HG03045 (cell line): ENCODE results near the gene PFN3.

ENCODE experiments used
- ATAC-seq: cut with Tn5 transposase; IDR thresholded peaks from one replicate; pipeline ENCODE4 v1.9.1; 2021; ENCODE audit warnings: mild to moderate bottlenecking, moderate library complexity; ENCODE audit not compliant: unreplicated experiment

PFN3 gene

DNA sequence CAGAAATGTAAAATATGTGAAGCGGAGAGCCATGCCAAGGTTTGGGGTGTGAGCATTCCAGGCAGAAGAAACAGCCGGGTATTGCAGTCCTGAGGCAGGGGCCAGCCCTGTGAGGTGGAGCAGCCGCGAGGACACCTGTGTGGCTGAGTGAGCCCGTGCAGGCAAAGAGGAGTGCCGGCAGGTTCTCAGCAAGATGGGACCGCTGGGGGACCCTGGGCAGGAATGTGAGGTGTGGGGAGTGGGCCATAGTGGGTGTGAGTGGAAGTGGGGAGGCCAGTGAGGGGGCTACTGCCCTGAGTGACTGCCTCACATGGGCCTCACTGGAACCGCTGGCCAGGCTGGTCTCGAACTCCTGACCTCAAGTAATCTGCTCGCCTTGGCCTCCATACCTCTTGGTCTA, 38.0 kb upstream of the PFN3 start:
- ATAC-seq: no peak

- no peak for ATAC-seq
These were observed 37.2 kb upstream of the PFN3 start for GRCh38 chr5:177437623-177438022.

GRCh38 chr5:177435847-177436536, 35.5 kb upstream of the PFN3 start:
- ATAC-seq: no peak

DNA sequence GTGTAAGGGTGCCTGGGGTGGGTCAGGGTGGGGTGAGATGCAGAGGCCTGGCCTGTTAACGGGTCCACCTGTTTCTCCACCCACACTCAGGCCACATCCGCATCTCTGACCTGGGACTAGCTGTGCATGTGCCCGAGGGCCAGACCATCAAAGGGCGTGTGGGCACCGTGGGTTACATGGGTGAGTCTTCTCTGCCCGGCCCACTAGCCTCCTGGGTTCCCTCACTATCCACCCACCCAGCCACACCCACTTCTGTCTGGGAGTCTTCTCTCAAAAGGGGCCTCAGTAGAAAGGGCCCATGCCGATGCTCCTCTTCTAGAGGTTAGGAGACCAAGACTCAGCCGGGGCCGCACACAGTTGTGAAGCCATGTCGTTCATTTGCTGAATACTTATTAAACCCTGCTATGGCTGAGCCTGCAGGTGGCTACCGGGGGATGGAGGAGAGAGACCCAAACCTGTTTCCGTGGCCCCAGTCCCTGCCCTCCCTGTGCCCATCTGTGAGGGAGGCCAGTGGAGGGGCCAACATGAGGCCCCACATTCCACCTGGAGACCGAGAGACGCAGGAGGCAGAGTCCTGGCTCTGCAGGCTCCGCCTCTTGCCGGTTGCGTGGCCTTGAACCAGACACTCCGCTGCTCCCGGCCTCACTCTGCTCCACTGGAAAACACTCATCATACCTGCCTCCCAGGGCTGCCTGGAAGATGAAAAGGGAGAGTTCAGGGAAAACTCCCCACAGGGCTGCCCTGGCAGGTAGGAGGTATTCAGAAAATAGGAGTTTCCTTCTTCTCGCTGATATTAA, 34.7 kb upstream of the PFN3 start:
- ATAC-seq: no peak

DNA sequence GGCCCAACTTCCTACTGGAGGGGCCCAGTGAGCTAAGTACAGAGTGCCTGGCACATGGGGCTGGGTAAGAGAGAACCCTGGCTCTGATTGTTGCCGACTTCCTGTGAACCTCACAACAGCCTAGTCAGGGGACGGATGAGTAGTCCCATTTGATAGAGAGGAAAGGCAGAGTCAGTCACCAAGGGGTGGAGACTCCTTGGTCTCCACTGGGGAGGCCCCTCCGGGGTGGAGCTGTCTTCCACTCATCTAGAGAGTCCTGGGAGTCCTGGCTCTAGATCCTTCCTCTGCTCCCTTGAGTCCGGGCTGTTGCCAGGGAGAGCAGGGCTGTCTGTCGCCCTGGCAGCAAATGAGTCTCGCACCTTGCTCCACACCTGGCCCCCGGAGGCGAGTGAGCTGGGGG, 34.0 kb upstream of the PFN3 start:
- ATAC-seq: no peak

- no peak for ATAC-seq
These were observed 33.3 kb upstream of the PFN3 start for GRCh38 chr5:177433658-177434217.

GRCh38 chr5:177432839-177433657, 32.6 kb upstream of the PFN3 start:
- no peak for ATAC-seq

DNA sequence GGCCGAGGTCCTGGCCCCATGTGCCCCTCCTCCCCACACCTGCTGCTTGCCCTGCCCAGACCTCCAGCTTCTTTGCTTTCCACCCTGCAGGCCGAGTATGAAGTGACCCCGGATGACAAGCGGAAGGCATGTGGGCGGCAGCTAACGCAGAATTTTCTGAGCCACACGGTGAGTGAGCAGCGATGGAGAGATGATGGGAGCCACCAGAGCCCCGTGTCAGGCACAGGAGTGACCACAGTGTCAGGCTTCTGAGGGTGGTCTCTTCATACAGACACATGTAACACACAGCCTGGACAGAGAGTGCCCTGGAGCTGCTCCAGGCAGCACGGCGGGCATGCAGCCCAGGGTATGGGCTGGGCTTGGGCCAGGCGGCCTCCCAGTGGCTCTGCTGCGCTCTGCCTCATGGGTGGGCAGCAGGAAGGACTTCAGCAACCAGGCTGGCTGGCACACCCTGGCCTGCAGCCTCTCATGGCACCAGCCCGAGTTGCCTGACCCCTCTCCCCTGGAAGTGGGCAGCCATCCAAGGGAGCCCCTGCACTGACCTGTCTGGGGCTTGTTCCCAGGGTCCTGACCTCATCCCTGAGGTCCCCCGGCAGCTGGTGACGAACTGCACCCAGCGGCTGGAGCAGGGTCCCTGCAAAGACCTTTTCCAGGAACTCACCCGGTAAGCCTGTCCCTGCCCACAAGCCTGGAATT, 31.8 kb upstream of the PFN3 start:
- no peak for ATAC-seq

DNA sequence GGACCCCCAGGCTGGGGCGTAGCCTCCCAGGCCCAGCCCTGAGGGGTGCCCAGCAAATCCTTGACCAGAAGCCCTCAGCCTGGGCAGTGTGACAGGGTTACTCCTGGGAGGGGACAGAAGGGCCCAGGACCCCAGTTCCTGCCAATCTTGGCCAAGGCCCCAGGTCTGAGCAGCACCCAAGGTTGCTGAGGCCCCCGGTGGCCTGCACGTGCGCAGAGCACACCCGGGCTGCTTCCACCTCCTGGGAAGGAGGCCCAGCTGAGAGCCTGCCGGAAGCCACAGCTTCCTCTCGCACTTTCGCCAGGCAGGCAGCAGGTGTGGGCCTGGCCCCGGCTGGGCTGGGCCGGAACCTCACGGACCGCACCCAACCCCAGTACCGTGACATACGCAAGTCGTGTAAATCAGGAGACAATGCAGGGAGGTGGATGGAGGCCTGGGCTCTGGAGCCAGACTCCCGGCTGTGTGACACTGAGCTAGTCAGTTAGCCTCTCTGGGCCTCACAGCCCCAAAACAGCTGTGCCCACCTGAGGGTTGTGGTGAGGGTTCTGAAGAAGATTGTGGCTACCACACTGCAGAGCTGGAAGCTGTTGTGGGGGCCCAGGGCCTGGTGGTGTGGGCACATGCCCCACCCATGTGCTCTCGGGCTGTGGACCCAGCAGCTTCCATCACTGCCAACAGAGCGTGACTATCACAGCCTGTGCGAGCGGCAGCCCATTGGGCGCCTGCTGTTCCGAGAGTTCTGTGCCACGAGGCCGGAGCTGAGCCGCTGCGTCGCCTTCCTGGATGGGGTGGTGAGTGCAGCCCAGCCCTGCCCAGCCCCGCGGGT, 31.1 kb upstream of the PFN3 start:
- peak; percentile 38 for ATAC-seq

- no peak for ATAC-seq
These were observed 30.5 kb upstream of the PFN3 start for GRCh38 chr5:177430972-177431316.

GRCh38 chr5:177430140-177430951, 29.9 kb upstream of the PFN3 start:
- ATAC-seq: no peak

GRCh38 chr5:177429248-177430040, 29.0 kb upstream of the PFN3 start:
- no peak for ATAC-seq

DNA sequence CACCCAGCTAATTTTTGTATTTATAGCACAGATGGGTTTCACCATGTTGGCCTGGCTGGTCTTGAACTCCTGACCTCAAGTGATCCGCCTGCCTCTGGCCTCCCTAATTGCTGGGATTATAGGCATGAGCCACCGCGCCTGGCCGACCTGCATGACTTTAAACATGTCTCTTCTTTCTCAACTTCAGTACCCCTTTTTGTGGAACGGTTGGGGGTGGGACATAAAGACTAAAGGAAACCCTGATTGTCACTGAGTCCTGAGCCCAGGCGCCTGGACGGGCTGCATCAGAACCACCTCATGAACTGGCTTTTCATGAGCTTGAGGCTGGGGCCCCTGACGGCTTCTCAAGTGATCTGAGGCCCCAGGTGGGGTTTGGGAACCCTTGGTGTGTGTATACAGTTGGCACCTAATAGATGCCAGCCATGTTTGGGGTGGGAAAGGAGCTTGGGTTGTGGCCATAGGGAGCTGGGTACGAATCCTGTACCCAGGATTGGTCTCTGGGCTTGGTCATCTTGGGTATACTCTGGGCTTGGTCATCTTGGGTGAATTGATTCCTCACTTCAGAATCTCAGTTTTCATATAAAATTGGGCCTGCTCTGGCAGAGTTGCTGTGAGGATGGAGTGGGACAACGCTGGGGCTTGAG, 28.2 kb upstream of the PFN3 start:
- no peak for ATAC-seq

DNA sequence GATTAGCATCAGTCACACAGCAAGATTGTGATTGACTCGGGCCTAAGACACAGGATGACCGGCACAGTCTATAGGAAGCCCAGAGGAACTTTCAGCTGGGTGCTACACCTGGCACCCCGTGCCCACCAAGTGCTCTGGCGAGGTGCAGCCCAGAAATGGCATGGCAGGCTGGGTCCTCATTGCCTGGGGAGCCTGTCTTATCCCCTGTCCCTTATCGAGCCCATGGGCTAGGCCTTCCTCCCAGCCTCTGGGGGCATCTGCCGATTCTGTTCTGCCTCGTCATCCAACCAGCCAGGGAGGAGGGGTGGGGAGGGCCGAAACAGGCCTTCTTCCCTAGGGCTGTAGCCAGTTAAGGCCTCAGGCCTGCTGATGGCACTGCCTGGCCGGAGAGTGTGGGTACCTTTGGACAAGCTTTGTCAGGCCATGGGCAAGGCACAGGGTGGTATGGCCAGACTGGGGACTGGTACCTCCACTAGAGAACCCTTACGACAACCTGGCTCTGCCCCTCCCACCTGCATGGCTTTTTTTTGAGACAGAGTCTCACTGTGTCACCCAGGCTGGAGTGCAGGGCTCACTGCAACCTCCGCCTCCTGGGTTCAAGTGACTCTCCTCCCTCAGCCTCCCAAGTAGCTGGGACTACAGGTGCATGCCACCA, 27.6 kb upstream of the PFN3 start:
- no peak for ATAC-seq

DNA sequence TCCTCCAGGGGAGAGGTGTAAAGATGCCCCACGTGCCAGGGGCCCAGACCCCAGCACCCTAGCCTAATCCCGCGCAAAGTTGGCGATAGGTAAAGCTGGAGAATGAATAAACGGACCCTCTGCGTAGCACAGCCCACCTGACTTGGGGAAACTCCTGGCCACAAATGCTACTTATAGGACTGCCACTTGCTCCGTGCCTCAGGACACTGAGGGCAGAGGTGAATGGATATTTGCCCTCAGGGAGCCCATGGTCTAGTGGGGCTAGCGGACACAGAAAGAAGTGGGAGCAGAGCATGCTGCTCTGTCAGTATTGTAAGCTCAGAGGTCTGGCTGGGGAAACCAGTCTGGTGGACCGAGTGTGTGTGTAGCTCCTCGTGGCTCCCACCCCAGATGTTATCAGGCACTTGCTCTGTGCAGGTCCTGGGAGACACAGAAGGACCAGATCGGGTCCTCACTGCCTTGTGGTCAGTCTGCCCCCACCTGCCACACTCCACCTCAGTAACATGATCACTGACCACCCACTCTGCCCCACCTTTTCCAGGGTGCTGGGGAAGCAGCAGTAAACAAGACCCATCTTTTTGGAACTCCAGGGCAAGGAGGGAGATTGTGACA, 26.9 kb upstream of the PFN3 start:
- no peak for ATAC-seq

DNA sequence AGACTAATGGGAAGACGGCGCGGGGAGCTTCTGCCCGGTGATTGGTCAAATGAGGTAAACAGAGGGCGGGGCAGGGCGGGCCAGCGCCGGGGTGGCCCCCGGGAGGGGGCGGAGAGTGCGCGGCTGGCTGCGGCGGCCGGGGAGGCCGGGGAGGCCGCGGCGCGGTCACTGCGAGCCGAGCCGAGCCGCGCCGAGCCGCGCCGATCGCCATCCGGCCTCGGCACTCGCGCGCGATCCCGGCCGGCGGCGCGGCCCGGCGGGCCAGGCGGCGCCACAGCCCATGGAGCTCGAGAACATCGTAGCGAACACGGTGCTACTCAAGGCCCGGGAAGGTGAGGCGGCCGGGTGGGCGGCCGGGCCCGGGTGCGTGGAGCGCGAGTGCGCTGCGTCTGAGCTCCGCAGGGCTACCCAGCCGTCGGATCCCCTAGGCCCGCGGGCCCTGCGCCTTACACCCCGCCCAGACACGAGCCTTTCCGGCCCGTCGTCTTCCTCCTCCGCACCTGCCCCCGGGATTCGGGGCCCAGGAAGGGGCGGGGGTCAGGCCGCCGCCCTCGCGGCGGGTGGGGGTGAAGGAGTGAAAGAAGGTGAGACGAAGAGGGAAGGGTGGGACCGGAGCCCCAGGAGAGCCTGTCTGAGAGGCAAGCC, 26.2 kb upstream of the PFN3 start, which contains the start of gene GRK6:
Gene GRK6 (plus strand): TSS at position 111 of the 645 bp plus-strand sequence. CDS start 170 bp downstream, at position 281.
- peak; percentile 4 for ATAC-seq
